ENCODE results near the gene FKTN.

FKTN gene

DNA sequence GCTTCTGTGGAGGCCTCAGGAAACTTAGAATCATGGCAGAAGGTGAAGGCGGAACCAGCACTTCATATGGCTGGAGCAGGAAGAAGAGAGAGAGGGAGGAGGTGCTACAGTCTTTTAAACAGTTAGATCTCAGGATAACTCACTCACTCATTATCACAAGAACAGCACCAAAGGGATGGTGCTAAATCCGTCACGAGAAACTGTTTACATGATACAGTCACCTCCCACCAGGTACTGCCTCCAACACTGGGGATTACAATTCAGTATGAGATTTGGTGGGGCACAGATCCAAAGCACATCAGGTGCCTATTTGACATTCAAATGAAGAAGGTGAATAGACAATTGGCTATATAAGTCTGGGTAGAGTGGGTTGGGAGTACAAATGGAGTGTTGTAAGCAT lies 35.2 kb downstream of the FKTN start:
- Mint-ChIP-seq H3K4me1 (no peaks in the 10 kb centered on the region), H3K36me3 (ENCODE audit: low read depth) (peaks cover 8% of the 10 kb centered on the region), H3K27me3 (ENCODE audit: low read depth, poor library complexity) (no peaks in the 10 kb centered on the region)

GRCh38 chr9:105608721-105609598 lies 51.0 kb downstream of the FKTN start:
- Mint-ChIP-seq H3K4me3 (no peak overlapping the region), H3K9me3 (no peaks in the 10 kb centered on the region), H3K27me3 (ENCODE audit: low read depth, poor library complexity) (no peaks in the 10 kb centered on the region), H3K36me3 (ENCODE audit: low read depth) (peaks cover 33% of the 10 kb centered on the region), H3K4me1 (no peaks in the 10 kb centered on the region), H3K27ac (no peak overlapping the region)
- TF ChIP-seq, protein P1, sequence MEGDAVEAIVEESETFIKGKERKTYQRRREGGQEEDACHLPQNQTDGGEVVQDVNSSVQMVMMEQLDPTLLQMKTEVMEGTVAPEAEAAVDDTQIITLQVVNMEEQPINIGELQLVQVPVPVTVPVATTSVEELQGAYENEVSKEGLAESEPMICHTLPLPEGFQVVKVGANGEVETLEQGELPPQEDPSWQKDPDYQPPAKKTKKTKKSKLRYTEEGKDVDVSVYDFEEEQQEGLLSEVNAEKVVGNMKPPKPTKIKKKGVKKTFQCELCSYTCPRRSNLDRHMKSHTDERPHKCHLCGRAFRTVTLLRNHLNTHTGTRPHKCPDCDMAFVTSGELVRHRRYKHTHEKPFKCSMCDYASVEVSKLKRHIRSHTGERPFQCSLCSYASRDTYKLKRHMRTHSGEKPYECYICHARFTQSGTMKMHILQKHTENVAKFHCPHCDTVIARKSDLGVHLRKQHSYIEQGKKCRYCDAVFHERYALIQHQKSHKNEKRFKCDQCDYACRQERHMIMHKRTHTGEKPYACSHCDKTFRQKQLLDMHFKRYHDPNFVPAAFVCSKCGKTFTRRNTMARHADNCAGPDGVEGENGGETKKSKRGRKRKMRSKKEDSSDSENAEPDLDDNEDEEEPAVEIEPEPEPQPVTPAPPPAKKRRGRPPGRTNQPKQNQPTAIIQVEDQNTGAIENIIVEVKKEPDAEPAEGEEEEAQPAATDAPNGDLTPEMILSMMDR (IDR thresholded peaks at IDR 0.05) = peak; percentile 51
- DNase-seq = no peak

More for the DNA sequence above, 35.2 kb downstream of the FKTN start:
- H3K27ac Mint-ChIP-seq = no peak overlapping the region
- TF ChIP-seq, protein P1 (IDR thresholded peaks at IDR 0.05) = no peak
- H3K9me3 Mint-ChIP-seq = peaks cover 6% of the 10 kb centered on the region
- H3K4me3 Mint-ChIP-seq = no peak overlapping the region
- DNase-seq = no peak

DNA sequence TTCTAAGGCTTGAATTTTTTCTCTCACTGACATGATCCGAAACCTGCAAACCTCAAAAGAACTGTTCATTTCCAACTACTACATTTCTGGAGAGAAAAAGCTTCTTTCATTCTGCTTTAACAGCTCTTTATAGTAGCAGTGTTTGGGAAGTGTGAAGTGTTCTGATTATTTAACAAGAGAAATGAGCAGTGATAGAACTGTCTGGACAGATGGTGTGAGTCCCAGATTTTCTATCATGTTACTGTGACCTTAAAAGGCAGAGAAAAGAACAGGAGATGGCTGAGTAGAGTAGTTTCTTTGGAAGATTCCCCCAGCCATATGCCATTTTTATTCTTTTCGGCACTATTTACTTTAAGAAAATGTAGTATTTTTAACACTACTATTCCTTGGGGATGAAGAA lies 63.1 kb downstream of the FKTN start:
- H3K36me3 Mint-ChIP-seq (ENCODE audit: low read depth) = peaks cover 4% of the 10 kb centered on the region
- TF ChIP-seq, protein P1 (IDR thresholded peaks at IDR 0.05) = no peak
- no peaks in the 10 kb centered on the region for H3K4me1 Mint-ChIP-seq
- no peak overlapping the region for H3K27ac Mint-ChIP-seq
- no peak for DNase-seq
- H3K9me3 Mint-ChIP-seq = no peaks in the 10 kb centered on the region
- H3K27me3 Mint-ChIP-seq (ENCODE audit: low read depth, poor library complexity) = no peaks in the 10 kb centered on the region
- H3K4me3 Mint-ChIP-seq = no peak overlapping the region

- Mint-ChIP-seq H3K36me3 (ENCODE audit: low read depth) (peaks cover 18% of the 10 kb centered on the region), H3K4me1 (no peaks in the 10 kb centered on the region), H3K27me3 (ENCODE audit: low read depth, poor library complexity) (no peaks in the 10 kb centered on the region), H3K27ac (no peak overlapping the region), H3K9me3 (no peaks in the 10 kb centered on the region), H3K4me3 (no peak overlapping the region)
- no peak for DNase-seq
- TF ChIP-seq, protein P1 (IDR thresholded peaks at IDR 0.05) = no peak
Measured at GRCh38 chr9:105625088-105625487, 67.2 kb downstream of the FKTN start.

DNA sequence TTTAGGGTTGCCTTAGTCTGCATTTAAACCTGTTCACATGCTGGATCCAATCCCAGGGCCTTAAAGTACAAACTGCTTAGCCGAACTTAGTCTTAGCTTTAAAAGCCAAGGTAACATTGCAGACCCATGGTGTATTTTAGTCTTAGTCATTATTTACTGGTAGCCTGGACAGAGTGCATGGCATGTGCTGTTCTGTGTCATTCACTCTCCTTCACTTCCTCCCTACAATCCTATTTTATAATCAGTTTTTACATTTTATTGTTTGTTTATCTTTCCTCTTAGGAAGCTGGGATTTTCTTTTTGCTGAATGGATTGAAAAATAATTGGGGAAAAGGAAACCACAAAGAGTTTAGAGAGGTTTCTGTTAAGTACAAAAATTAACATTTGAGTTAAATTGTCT lies 74.9 kb downstream of the FKTN start:
- no peak for DNase-seq
- TF ChIP-seq, protein P1 (IDR thresholded peaks at IDR 0.05) = no peak
- peaks cover 2% of the 10 kb centered on the region for H3K27me3 Mint-ChIP-seq (ENCODE audit: low read depth, poor library complexity)
- no peak overlapping the region for H3K4me3 Mint-ChIP-seq
- no peaks in the 10 kb centered on the region for H3K4me1 Mint-ChIP-seq
- no peaks in the 10 kb centered on the region for H3K9me3 Mint-ChIP-seq
- peaks cover 50% of the 10 kb centered on the region for H3K36me3 Mint-ChIP-seq (ENCODE audit: low read depth)
- H3K27ac Mint-ChIP-seq = no peak overlapping the region

- Mint-ChIP-seq H3K27me3 (ENCODE audit: low read depth, poor library complexity) (peaks cover 2% of the 10 kb centered on the region), H3K4me3 (no peak overlapping the region), H3K4me1 (no peaks in the 10 kb centered on the region), H3K27ac (no peak overlapping the region), H3K36me3 (ENCODE audit: low read depth) (peaks cover 49% of the 10 kb centered on the region), H3K9me3 (no peaks in the 10 kb centered on the region)
- TF ChIP-seq, protein P1 (IDR thresholded peaks at IDR 0.05) = no peak
- DNase-seq = no peak
Measured at GRCh38 chr9:105633411-105633810, 75.5 kb downstream of the FKTN start.

All from nephron progenitor cell (in vitro differentiated cells).